GM12891 (cell line): ENCODE data around the gene SPAG7.

Source experiments
- POLR2A ChIP-seq: IDR thresholded peaks from 2 replicates; pipeline ENCODE4 v1.6.1; 2011; ENCODE audit warnings: low read depth, low read length, control low read depth
- POLR2AphosphoS5 ChIP-seq: IDR thresholded peaks from 2 replicates; pipeline ENCODE4 v1.6.1; 2011; ENCODE audit warnings: low read depth, low read length, control low read depth
- TAF1 ChIP-seq: IDR thresholded peaks from 2 replicates; pipeline ENCODE4 v1.6.1; 2011; ENCODE audit warnings: low read depth, low read length, control low read depth

- TF ChIP-seq POLR2AphosphoS5 (no peak), POLR2A (no peak), TAF1 (no peak)
Observed at GRCh38 chr17:4972322-4972721, 4.7 kb upstream of the SPAG7 start.
